Mesodermal cell (in vitro differentiated cells): ENCODE measurements around the gene CCDC186.

Experiments
- H3K27ac ChIP-seq: 2 replicates; pipeline ENCODE4 v1.7.0; 2013; ENCODE audit warnings: mild to moderate bottlenecking, low read depth, low read length, moderate library complexity; ENCODE audit not compliant: severe bottlenecking
- H3K36me3 ChIP-seq: 2 replicates; pipeline ENCODE4 v1.7.1; 2013; ENCODE audit warnings: mild to moderate bottlenecking, low read length, moderate library complexity; ENCODE audit not compliant: control insufficient read depth, insufficient read depth
- H3K4me1 ChIP-seq: one replicate; pipeline ENCODE4 v1.7.1; 2013; ENCODE audit warnings: mild to moderate bottlenecking, low read length; ENCODE audit not compliant: insufficient read depth, control insufficient read depth, poor library complexity, severe bottlenecking
- H3K4me3 ChIP-seq: 2 replicates; pipeline ENCODE4 v1.7.0; 2013; ENCODE audit warnings: low read length, control low read depth, mild to moderate bottlenecking; ENCODE audit not compliant: insufficient read depth, poor library complexity, severe bottlenecking; ENCODE audit errors: extremely low read depth
- H3K9me3 ChIP-seq: 2 replicates; pipeline ENCODE4 v1.7.1; 2013; ENCODE audit warnings: mild to moderate bottlenecking, low read length, moderate library complexity; ENCODE audit not compliant: control insufficient read depth
- WGBS, 2 experiments: methylation state at CpG; one replicate each; pipeline ENCODE4 v1.1.5; 2013; ENCODE audit warnings: missing lambda C conversion rate in 2 of 2; ENCODE audit not compliant: insufficient coverage in 2 of 2; 5-methylcytosine and 5-hydroxymethylcytosine counted together

Gene CCDC186

GRCh38 chr10:114118514-114118913 lies 55.5 kb downstream of the CCDC186 start:
- no peak overlapping the region for H3K27ac ChIP-seq
- 100% methylated on average over 2 of the region's 2 CpGs; no CpG with 5 or more reads in 1 of the 2 experiments for WGBS, 2 experiments
- no peaks in the 10 kb centered on the region for H3K36me3 ChIP-seq
- H3K4me1 ChIP-seq = no peaks in the 10 kb centered on the region
- no peak overlapping the region for H3K4me3 ChIP-seq
- no peaks in the 10 kb centered on the region for H3K9me3 ChIP-seq

GRCh38 chr10:114117728-114118127 lies 56.3 kb downstream of the CCDC186 start:
- Histone ChIP-seq H3K9me3 (no peaks in the 10 kb centered on the region), H3K4me3 (no peak overlapping the region), H3K27ac (no peak overlapping the region), H3K4me1 (no peaks in the 10 kb centered on the region), H3K36me3 (no peaks in the 10 kb centered on the region)
- 88 to 100% methylated on average over 1 of the region's 2 CpGs for WGBS, 2 experiments

GRCh38 chr10:114115661-114116445 lies 58.1 kb downstream of the CCDC186 start:
- WGBS, 2 experiments = 76 to 100% methylated on average over 3 to 6 of the region's 8 CpGs
- H3K27ac ChIP-seq = no peak overlapping the region
- H3K36me3 ChIP-seq = no peaks in the 10 kb centered on the region
- H3K4me1 ChIP-seq = no peaks in the 10 kb centered on the region
- no peaks in the 10 kb centered on the region for H3K9me3 ChIP-seq
- no peak overlapping the region for H3K4me3 ChIP-seq

- 80 to 94% methylated on average over 3 of the region's 5 CpGs for WGBS, 2 experiments
- Histone ChIP-seq H3K4me3 (no peak overlapping the region), H3K36me3 (no peaks in the 10 kb centered on the region), H3K4me1 (no peaks in the 10 kb centered on the region), H3K27ac (no peak overlapping the region), H3K9me3 (no peaks in the 10 kb centered on the region)
These were observed 63.6 kb downstream of the CCDC186 start for GRCh38 chr10:114110174-114110972.

GRCh38 chr10:114103284-114103683 lies 70.7 kb downstream of the CCDC186 start:
- H3K9me3 ChIP-seq = no peaks in the 10 kb centered on the region

GRCh38 chr10:114102256-114102655 lies 71.7 kb downstream of the CCDC186 start:
- no peaks in the 10 kb centered on the region for H3K4me1 ChIP-seq
- no peak overlapping the region for H3K4me3 ChIP-seq
- 83% methylated on average over 1 of the region's 2 CpGs; no CpG with 5 or more reads in 1 of the 2 experiments for WGBS, 2 experiments
- no peaks in the 10 kb centered on the region for H3K9me3 ChIP-seq
- no peak overlapping the region for H3K27ac ChIP-seq
- no peaks in the 10 kb centered on the region for H3K36me3 ChIP-seq

More at GRCh38 chr10:114103284-114103683, 70.7 kb downstream of the CCDC186 start:
- H3K36me3 ChIP-seq = no peaks in the 10 kb centered on the region
- no peaks in the 10 kb centered on the region for H3K4me1 ChIP-seq
- WGBS, 2 experiments = 67 to 83% methylated on average over 1 of the region's 6 CpGs
- H3K4me3 ChIP-seq = no peak overlapping the region
- no peak overlapping the region for H3K27ac ChIP-seq

- H3K9me3 ChIP-seq = no peaks in the 10 kb centered on the region
- no peaks in the 10 kb centered on the region for H3K36me3 ChIP-seq
- WGBS, 2 experiments = 21 to 23% methylated on average over 36 to 37 of the region's 47 CpGs
- H3K4me1 ChIP-seq = no peaks in the 10 kb centered on the region
- peak overlapping the region; percentile 20 for H3K4me3 ChIP-seq
- H3K27ac ChIP-seq = no peak overlapping the region
These were observed 72.9 kb downstream of the CCDC186 start for GRCh38 chr10:114100848-114101741.

GRCh38 chr10:114096864-114097263 lies 77.1 kb downstream of the CCDC186 start:
- Histone ChIP-seq H3K36me3 (no peaks in the 10 kb centered on the region), H3K4me3 (no peak overlapping the region), H3K9me3 (no peaks in the 10 kb centered on the region), H3K27ac (no peak overlapping the region), H3K4me1 (no peaks in the 10 kb centered on the region)
- 92 to 97% methylated on average over 3 of the region's 3 CpGs for WGBS, 2 experiments

- H3K27ac ChIP-seq = no peak overlapping the region
- H3K4me1 ChIP-seq = no peaks in the 10 kb centered on the region
- H3K4me3 ChIP-seq = no peak overlapping the region
- no peaks in the 10 kb centered on the region for H3K9me3 ChIP-seq
- WGBS, 2 experiments = 84 to 91% methylated on average over 9 to 10 of the region's 13 CpGs
- no peaks in the 10 kb centered on the region for H3K36me3 ChIP-seq
These were observed 78.3 kb downstream of the CCDC186 start for GRCh38 chr10:114095559-114096337.

GRCh38 chr10:114094795-114095194 lies 79.2 kb downstream of the CCDC186 start:
- H3K36me3 ChIP-seq = no peaks in the 10 kb centered on the region
- no peak overlapping the region for H3K27ac ChIP-seq
- 89 to 100% methylated on average over 1 to 2 of the region's 3 CpGs for whole genome bisulfite sequencing, 2 experiments
- no peaks in the 10 kb centered on the region for H3K4me1 ChIP-seq
- H3K4me3 ChIP-seq = no peak overlapping the region
- H3K9me3 ChIP-seq = no peaks in the 10 kb centered on the region
